ENCODE data around the gene TTBK1.
"Not testable (repeated sequence)": the region's sequence is repeated elsewhere in the genome, so short reads cannot be mapped to it uniquely, and the experiment has no call there.

The TTBK1 gene

DNA sequence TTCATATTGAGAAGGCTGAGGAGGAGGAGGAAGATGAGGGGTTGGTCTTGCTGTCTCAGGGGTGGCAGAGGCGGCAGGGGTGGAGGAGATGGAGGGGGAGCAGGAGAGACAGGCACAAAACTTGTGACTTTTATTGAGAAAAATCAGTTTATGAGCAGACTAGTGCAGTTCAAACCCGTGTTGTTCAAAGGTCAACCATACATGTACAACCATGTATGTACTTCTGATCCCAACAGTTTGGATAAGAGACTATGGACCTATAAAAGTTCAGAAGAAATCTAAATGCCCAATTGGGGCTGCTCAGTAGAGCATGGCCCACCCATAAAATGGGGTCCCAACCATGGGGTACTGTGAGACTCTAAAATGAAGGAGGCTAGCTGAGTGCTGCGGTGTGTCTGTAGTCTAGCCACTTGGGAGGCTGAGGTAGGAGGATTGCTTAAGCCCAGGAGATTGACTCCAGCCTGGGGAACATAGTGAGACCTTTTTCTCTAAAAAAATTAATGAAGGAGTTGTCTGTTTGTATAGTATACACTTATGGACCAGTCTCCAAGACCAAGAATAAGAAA is 47.1 kb downstream of the TTBK1 start:
- no peak for DNase-seq

DNA sequence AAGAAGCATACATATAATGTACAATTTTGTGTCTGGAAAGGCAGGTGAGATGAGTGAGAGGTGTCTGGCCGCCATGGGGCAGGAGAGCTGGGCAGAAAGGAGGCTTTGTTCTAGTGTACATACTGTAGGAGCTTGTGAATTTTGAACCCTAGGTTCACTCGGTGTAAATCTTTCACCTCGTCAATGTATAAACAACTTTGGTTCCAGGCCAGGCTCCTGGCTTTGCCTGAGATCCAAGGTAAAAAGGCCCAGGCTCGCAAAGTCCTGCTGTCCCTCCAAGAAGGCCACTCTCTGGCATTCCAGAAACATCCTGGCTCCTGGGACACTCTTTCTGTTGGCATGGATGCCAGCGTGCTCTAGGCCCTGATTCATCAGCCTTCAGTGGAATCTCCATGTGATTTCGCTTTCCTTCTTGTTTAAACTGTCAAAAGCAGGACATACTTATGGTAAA is 47.6 kb downstream of the TTBK1 start:
- DNase-seq = peak; percentile 1

DNA sequence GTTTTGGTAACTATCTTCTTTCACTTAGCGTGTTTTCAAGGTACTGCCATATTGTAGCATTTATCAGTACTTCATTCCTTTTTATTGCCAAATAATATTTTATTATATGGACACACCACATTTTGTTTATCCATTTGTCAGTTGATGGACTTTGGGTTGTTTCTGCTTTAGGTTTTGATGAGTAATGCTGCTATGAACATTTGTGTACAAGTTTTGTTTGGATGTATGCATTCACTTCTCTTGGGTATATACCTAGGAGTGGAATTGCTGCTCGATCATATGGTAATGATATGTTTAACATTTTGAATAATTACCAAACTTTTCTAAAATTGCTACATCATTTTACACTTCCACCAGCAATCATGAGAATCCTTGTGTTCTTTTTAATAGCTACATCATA is 48.4 kb downstream of the TTBK1 start:
- no peak for DNase-seq

DNA sequence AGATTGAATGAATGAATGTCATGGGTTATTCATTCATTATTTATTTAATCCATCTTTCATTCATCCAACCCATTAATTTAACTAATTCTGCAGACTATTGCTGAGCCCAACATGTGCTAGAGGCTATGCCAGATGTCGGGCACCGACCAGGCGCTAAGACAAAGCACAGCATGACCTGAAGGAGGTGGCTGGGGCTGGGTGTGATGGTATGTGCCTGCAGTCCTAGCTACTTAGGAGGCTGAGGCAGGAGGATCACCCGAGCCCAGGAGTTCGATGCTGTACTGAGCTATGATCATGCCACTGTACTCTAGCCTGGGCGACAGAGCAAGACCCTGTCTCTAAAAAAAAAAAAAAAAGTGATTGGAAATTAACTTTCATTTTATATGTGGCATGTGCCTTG is 49.1 kb downstream of the TTBK1 start:
- no peak for DNase-seq

DNA sequence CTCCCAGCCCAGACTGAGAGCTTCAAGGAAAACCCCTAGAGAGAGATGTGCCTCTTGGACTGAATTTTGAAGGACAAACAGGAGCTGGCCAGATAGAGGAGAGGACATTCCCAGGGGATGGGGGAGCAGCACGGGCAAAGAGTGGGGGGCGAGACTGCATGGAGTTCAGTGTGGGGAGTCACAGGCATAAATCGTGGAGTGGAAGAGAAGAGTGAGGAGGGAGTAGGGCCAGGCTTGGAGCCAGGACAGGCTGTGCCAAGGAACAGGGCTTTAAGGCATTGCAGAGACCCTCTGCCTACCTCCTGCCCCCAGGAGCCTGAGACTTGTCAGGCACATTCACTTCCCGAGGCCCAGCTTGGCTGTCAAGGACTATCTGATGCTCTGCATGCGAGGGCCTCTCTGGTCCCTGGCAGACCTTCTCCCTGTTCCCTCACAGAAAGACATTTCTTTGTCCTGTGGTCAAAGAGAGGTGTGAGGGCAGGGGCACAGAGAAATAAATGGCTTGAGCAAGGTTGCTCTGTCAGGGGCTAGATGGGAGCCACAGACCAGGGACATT is 49.6 kb downstream of the TTBK1 start:
- DNase-seq = no peak

DNA sequence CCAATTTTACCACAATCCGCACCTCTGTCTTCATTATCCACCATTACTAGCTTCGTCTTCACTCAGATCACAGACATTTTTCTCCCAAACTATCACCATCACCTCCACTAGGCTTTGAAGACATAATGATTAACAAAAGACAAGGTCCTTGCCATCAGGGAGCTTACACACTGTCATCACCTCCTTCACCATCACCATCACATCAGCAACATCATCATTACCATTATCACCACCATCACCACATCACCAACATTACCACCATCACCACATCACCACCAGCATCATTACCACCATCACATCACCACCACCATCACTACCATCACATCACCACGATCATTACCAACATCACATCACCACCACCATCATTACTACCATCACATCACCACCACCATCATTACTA is 50.4 kb downstream of the TTBK1 start:
- no peak for DNase-seq

DNA sequence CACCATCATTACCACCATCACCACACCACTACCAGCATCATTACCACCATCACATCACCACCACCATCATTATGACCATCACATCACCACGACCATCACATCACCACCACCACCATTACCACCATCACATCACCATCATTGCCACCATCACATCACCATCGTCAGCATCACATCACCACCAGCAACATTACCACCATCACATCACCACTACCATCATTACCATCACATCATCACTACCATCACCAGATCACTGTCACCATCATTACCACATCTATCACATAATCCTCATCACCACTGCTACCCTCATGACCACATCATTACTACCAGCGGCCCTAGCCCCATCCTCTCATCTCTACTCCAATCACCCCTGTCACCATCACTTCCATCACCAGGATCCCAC is 51.3 kb downstream of the TTBK1 start:
- no peak for DNase-seq

DNA sequence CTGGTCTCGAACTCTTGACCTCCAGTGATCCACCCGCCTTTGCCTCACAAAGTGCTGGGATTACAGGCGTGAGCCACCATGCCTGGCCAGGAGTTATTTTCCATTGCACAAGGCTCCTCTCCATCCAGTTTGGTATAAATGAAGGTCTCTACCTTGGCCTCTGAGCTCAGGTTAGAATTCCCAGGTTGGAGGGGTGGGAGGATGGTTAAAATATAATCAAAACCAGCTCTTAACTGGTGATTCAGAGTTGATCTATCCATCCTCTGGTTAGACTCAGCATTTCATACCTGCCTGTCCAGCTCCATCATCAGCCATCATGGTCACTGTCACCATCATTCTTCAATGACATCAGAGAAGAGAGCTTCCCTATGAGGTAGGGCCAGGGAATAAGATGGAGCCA is 52.2 kb downstream of the TTBK1 start:
- DNase-seq = no peak

DNA sequence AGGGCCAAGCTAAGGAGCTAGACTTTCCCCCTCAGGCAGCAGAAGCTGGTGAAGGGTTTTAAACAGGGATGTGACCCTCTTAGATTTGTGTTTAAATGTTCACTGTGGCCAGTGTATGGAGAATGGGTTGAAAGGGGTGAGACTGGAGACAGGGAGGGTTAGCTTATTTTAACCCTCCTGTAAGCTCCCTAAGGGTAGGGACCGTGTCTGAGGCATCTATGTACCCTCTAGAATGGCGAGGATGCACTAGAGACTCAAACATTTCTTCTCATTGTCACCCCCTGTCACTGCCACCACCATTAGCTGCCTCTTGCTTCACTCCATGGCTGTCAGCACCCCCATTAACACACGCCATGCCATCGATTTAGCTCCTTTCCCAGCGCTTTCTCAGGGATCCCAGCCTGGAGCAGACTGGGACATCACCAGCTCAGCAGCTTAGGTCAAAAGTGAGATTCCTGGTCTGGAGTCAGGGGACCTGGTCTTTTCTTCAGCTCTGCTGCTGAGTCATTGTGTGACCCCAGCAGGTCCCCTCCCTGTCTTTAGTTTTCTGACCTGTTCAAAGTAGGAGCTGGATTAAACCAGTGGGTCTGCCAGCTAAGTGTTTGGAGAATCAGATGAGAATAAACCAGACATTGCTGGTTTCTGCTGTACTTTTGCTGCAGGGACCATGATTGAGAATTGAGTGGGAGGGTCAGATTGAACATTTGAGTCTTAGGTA is 53.7 kb downstream of the TTBK1 start:
- DNase-seq = no peak

DNA sequence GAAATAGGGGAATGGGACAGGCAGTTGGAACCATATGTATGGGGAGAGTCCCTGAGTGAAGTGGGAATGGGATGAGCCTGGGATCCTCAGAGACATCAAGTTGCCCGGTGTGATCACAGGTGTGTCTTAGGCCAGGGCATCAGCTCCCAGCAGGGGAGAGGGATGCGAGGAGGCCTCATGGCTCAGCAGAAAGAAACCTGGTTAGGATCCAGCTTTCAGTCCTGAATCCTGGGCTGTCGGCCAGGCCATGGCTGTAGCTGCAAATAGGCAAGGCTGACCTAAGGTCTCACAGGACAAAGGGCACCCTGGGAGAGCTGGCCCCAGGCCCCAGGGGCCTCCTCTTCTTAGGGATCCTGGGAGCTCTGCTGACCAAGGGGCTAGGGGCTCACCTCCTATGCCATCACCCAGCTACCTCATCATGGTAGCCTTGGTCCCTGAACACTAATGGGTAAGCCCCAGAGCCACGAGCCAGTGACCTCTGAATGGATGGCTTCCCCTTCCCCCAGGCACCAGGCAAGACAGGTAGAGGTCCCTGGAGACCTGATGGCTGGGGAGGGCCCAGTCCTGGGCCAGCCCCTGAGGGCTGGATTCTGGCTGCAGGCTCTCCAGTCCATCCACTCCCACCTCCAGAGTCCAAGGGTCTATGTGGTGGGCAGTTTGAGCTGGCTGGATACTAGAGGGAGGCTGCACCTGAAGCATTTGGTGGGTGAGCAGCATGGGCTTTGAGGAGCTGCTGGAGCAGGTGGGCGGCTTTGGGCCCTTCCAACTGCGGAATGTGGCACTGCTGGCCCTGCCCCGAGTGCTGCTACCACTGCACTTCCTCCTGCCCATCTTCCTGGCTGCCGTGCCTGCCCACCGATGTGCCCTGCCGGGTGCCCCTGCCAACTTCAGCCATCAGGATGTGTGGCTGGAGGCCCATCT is 54.6 kb downstream of the TTBK1 start, which contains the start of gene SLC22A7:
Gene SLC22A7 (plus strand): TSS at position 617 of the 921 bp plus-strand sequence. CDS start 99 bp downstream, at position 716.
- DNase-seq = no peak

DNA sequence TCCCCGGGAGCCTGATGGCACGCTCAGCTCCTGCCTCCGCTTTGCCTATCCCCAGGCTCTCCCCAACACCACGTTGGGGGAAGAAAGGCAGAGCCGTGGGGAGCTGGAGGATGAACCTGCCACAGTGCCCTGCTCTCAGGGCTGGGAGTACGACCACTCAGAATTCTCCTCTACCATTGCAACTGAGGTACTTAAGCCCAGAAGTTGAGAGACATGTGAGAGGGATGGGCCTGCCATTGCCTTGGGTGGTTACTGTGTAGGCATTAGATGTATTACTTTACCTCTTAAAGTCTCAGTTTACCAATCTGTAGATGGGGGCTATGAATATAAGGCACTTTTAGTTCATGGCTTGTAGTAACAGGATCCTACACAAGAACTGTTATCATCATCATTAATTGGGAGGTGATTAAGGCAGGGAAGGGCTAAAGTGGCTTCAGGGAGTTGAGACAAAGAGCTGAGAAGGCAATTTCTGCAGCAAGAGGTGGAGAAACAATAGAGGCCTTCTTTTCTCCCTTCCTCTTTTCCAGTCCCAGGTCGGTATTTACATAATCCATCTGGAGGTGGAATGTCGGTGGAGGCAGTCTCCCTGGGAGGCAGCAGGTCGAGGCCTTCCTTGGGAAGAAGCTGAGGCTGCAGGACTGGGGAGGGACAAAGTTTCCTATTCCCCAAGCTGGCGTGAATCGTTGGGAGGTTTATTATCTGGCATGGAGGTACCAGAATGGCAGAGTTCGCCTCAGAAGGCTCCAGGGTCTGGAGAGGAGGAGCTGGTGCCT is 55.5 kb downstream of the TTBK1 start:
- no peak for DNase-seq

DNA sequence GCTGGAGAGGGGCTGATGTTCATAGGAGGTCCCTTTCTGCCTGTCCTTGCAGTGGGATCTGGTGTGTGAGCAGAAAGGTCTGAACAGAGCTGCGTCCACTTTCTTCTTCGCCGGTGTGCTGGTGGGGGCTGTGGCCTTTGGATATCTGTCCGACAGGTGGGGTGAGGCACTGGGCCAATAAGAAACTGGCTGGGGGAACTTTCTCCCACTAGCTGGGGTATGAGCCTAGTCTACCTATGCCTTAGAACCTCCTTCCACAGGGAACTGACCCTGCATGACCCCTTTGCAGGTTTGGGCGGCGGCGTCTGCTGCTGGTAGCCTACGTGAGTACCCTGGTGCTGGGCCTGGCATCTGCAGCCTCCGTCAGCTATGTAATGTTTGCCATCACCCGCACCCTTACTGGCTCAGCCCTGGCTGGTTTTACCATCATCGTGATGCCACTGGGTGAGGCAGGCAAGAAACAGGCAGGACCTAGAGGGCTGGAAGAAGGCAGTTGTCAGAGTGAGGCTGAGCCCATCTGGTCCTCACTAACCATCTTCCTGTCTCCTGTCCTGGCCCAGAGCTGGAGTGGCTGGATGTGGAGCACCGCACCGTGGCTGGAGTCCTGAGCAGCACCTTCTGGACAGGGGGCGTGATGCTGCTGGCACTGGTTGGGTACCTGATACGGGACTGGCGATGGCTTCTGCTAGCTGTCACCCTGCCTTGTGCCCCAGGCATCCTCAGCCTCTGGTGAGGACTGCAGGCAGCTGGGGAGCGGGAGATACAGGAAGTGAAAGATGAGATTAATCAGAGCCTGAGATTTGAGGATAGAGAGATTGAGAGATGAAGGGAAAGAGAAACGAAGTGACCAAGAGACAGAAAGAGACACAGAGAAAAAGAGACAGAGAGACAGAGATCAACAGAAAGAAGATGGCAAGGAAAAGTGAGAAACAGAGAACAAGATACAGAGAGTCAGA is 56.3 kb downstream of the TTBK1 start:
- no peak for DNase-seq

DNA sequence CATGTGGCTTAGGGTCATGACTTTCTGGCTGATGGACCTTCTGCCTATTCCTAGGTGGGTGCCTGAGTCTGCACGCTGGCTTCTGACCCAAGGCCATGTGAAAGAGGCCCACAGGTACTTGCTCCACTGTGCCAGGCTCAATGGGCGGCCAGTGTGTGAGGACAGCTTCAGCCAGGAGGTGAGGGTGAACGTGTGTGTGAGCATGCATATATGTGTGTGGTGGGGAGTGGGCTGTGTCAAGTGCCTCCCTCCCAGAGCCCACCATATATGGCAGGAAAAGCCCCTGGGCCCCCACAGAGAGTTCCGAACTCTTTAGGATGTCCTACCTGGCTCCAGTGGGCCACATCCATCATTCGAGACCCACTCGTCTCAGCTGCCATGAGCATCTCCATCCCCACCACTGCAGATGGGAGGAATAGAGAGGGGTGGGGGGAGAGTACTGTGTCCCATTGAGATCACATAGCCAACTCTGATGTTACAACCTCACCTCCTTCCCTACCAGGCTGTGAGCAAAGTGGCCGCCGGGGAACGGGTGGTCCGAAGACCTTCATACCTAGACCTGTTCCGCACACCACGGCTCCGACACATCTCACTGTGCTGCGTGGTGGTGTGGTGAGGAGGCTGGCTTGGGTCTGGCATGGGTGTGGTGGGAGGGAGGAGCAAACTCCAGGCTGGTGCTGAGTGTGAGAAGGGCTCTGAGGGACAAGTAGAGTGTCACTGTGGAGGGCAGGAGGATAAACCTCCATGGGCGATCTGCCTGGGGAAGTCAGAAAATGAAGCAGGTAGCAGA is 58.0 kb downstream of the TTBK1 start:
- no peak for DNase-seq

DNA sequence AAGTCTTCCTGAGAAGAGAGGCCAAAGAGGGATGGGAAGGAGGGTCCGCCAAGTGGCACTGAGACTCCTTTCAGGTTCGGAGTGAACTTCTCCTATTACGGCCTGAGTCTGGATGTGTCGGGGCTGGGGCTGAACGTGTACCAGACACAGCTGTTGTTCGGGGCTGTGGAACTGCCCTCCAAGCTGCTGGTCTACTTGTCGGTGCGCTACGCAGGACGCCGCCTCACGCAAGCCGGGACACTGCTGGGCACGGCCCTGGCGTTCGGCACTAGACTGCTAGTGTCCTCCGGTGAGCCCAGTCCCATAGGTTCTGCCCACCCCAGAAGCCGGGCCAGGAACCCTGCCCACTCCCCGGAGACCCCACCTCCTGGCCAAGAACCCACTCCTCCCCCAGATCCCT is 58.8 kb downstream of the TTBK1 start:
- DNase-seq = no peak

DNA sequence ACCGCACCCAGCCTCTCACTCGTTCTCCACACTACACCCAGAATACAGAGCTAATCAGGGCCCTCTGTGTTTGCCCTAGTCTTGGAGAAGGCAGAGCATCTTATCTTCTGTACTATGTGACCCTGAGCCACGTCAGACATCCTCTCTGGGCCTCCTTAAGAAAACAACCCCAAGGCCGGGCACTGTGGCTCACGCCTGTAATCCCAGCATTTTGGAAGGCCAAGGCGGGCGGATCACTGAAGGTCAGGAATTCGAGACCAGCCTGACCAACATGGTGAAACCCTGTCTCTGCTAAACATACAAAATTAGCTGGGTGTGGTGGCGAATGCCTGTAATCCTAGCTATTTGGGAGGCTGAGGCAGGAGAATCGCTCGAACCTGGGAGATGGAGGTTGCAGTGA is 59.7 kb downstream of the TTBK1 start:
- not testable (repeated sequence) for DNase-seq

DNA sequence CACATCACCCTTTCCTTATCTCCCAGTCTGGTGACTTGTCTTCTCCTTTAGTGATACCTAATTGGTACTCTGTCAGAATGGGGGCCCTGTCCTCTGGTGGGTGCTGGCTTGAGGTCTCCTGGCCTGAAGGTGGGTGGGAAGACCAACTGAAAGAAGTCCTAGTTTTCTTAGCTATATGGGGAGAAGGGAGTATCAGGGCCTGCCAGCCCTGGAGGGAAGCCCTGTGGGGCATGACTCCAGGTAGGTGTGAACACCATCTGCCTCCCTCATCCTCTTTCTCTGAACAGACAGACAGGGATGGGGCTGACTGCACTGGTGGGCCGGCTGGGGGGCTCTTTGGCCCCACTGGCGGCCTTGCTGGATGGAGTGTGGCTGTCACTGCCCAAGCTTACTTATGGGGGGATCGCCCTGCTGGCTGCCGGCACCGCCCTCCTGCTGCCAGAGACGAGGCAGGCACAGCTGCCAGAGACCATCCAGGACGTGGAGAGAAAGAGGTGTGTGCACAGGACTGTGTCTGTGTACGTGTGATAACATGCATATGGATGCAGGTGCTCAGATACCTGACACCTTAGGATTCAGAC is 60.6 kb downstream of the TTBK1 start:
- DNase-seq = no peak

DNA sequence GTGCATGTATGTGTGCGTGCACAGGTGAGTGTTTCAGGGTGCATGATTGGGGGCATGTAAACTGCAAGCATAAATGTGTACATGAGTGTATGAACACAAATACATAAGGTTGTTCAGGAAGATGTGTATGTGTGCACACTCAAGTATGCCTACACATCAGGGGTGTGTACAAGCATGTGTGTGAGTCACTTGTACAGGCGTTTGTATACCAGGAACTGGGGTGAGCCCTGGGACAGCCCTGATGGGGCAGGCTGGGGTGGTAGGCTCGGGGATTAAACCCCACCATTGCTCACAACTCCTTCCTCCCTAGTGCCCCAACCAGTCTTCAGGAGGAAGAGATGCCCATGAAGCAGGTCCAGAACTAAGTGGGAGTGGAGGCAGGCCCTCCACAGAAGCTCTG is 61.1 kb downstream of the TTBK1 start:
- DNase-seq = no peak

DNA sequence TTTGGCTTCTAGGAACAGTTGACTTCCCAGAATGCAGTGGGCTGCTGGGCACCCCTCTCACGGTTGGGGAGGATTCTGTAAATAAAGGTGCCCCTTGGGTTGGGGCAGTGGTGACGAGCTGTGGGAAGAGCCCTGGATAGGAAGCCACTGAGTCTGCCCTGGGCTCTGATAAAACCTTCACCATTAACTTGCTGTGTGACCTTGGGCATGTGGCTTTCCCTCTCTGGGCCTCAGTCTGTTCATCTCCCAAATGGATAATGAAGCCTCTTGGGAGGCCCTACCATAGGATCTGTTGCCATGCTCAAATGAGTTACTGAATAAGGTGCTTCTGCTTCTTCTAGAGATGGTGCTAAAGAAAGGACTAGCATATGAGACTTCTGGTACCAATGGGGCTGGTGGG is 61.6 kb downstream of the TTBK1 start:
- no peak for DNase-seq

DNA sequence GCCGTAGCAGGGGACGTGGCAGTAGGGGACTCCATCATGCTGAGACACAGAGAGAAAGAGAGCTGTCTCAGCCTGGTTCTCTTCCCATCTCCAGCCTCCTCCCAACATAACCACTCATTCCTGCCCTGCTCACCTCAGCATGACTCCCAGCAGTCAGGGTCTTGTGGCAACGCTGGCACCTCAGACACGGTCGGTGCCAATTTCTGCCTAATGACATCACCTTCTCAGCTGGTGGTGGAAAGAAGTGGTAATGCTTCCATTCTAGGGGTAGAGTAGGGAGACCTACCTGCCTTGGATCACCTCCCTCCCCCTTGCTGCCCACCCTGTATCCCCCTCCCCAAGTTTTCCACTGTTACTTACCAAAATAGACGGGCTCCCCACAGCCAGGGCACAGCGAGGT is 62.8 kb downstream of the TTBK1 start:
- no peak for DNase-seq

DNA sequence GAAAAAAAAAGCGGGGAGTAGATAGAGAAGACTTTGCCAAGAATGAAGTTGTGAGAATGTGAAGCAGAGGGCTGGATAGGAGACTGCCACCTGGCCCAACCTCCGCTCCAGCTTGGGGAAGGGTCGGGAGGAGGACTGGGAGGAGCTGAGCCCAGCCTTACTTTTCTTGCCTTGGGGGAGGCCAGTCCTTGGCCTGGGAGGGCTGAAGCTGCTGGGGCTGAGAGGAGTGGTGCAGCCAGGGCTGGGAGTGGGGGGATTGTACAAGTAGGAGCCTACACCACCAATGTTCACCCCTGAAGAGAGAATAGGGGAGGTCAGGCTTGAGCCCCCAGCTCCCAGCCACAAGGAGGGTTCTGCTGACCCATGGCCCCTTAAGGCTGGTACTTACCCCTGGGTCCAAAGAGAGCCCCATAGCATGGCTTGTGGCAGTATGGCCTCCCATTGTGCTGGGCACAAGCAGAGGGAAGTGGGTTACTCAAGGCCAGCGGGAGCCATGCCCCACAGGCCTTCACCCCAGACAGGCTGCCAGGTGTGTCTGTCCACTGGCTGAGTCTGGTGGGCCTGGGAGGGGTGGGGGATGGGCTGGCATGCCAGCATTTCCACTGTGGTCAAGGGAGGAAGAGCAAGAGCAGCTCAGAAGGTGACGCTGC is 64.3 kb downstream of the TTBK1 start:
- no peak for DNase-seq
